ENCODE measurements around the gene HHIPL1.

DNA sequence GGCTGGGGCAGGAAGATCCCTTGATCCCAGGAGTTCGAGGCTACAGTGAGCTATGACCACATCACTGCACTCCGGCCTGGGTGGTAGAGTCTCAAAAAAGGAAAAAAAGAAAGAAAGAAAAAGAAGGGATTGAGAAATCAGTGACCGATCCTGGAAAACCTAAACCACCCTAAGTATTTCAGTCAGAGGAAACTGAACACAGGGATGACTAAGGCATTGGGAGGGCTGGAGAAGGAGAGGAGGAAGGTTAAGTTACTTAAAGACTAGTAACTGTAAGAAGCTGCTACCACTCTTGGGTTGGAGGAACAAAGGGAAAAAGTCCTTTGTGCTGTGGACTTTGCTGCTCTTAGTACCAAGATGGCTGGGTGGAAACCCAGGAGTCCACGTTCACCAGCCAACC, 10.6 kb downstream of the HHIPL1 start:
- TF ChIP-seq POLR2AphosphoS5 (IDR thresholded peaks at IDR 0.05; ENCODE audit: low read depth, low read length) = no peak
- TF ChIP-seq, protein P1, sequence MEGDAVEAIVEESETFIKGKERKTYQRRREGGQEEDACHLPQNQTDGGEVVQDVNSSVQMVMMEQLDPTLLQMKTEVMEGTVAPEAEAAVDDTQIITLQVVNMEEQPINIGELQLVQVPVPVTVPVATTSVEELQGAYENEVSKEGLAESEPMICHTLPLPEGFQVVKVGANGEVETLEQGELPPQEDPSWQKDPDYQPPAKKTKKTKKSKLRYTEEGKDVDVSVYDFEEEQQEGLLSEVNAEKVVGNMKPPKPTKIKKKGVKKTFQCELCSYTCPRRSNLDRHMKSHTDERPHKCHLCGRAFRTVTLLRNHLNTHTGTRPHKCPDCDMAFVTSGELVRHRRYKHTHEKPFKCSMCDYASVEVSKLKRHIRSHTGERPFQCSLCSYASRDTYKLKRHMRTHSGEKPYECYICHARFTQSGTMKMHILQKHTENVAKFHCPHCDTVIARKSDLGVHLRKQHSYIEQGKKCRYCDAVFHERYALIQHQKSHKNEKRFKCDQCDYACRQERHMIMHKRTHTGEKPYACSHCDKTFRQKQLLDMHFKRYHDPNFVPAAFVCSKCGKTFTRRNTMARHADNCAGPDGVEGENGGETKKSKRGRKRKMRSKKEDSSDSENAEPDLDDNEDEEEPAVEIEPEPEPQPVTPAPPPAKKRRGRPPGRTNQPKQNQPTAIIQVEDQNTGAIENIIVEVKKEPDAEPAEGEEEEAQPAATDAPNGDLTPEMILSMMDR (IDR thresholded peaks at IDR 0.05) = no peak
- TF ChIP-seq TCF7L2 (IDR thresholded peaks at IDR 0.05; ENCODE audit: low read depth, low read length) = no peak
- no peak for TF ChIP-seq SIN3A (IDR thresholded peaks at IDR 0.05; ENCODE audit: borderline replicate concordance, insufficient read depth, low read depth, low read length)
